Measurements from ENCODE around the gene AKT3. TPM values are rescaled to one million over a fixed set of nuclear protein-coding genes. Genes with fewer than 3 reads are reported as not detected.

AKT3 gene
- total and polyA plus RNA-seq, 4 donors: 7.1 to 53.1 (median 23.8) TPM

DNA sequence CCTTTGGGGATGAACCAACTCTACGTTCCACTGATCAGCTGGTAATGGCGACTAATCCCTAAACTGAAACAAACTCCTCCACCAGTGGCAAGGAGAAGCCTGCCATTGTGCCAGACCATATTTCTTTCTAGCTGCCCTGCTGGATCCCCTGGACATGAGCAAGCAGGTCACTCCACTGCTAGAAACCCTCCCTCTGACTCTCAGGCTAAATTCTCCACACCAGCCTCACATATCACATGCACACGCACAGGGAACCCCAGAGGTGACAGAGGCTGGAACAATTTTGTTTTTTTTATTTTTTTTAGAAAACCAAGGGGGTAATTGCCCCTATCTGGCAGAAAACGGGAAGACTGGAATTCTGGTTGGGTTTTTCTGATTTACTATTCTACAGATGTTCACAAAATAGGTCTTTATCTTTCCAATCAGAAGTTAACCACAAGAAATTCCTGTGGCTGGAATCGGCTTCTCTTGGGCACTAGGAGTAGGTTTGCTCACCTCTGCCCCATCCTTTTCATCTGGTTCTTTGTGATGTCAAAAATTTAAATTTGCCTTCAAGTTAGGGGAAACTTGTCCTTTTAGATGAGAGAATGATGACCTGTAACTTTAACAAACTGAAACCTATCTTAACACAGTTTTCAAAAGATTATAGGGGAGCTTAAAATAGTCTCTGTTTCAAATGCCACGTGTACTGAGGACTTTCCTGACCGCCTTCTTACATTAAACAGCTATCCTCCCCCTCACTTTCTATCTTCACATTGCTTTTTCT, 336.1 kb downstream of the AKT3 start:
- Histone ChIP-seq H3K27me3 (ENCODE audit: control insufficient read depth in 3 of 3, insufficient read depth in 3 of 3, low read length in 2 of 3) (no peaks in the 10 kb centered on the region), H3K36me3 (ENCODE audit: control insufficient read depth in 4 of 4, insufficient read depth in 4 of 4, low read length in 4 of 4) (peaks cover 0 to 12% (median 5%) of the 10 kb centered on the region in 4 donors), H3K9ac (ENCODE audit: insufficient read depth in 1 of 2, low read length in 2 of 2) (no peak overlapping the region), H3K4me3 (no peak overlapping the region), H3K4me1 (ENCODE audit: control insufficient read depth in 5 of 5, insufficient read depth in 5 of 5, low read length in 5 of 5) (no peaks in the 10 kb centered on the region), H3K9me3 (ENCODE audit: control insufficient read depth in 4 of 4, insufficient read depth in 3 of 4, low read length in 3 of 4) (no peaks in the 10 kb centered on the region), H3K27ac (ENCODE audit: low read depth in 1 of 2, low read length in 1 of 2) (no peak overlapping the region)
- DNase-seq (no peak), ATAC-seq (ENCODE audit: insufficient read depth, low FRiP score) (no peak)
- 84 to 87% methylated on average over 7 of the region's 7 CpGs for WGBS, 2 donors
- TF ChIP-seq, protein P1, sequence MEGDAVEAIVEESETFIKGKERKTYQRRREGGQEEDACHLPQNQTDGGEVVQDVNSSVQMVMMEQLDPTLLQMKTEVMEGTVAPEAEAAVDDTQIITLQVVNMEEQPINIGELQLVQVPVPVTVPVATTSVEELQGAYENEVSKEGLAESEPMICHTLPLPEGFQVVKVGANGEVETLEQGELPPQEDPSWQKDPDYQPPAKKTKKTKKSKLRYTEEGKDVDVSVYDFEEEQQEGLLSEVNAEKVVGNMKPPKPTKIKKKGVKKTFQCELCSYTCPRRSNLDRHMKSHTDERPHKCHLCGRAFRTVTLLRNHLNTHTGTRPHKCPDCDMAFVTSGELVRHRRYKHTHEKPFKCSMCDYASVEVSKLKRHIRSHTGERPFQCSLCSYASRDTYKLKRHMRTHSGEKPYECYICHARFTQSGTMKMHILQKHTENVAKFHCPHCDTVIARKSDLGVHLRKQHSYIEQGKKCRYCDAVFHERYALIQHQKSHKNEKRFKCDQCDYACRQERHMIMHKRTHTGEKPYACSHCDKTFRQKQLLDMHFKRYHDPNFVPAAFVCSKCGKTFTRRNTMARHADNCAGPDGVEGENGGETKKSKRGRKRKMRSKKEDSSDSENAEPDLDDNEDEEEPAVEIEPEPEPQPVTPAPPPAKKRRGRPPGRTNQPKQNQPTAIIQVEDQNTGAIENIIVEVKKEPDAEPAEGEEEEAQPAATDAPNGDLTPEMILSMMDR (IDR thresholded peaks at IDR 0.05; ENCODE audit: control extremely low read depth, extremely low read depth): no peak

DNA sequence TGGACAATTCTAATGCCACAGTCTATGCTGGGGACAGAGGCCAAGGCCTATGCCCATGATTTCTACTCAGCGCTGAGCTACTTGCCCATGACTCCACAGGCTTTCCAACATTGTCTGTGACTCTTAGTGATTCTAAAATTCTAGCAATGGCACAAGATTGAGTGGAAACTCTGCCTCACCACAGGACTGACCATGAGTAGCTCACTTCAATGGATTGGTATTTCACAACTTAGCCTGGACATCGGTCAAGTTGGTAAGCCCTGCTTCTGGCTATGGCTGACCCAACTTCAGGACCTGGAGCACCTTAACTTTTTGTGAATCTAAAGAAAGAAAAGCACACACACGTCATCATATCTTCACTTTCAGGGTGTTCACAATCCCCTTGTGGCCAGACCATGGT, 339.1 kb downstream of the AKT3 start:
- TF ChIP-seq, protein P1 (IDR thresholded peaks at IDR 0.05; ENCODE audit: control extremely low read depth, extremely low read depth): no peak
- Histone ChIP-seq H3K9ac (ENCODE audit: insufficient read depth in 1 of 2, low read length in 2 of 2) (no peak overlapping the region), H3K4me3 (no peak overlapping the region), H3K9me3 (ENCODE audit: control insufficient read depth in 4 of 4, insufficient read depth in 3 of 4, low read length in 3 of 4) (no peaks in the 10 kb centered on the region), H3K27me3 (ENCODE audit: control insufficient read depth in 3 of 3, insufficient read depth in 3 of 3, low read length in 2 of 3) (no peaks in the 10 kb centered on the region), H3K27ac (ENCODE audit: low read depth in 1 of 2, low read length in 1 of 2) (no peak overlapping the region), H3K4me1 (ENCODE audit: control insufficient read depth in 5 of 5, insufficient read depth in 5 of 5, low read length in 5 of 5) (no peaks in the 10 kb centered on the region), H3K36me3 (ENCODE audit: control insufficient read depth in 4 of 4, insufficient read depth in 4 of 4, low read length in 4 of 4) (peaks cover 0 to 8% (median 7%) of the 10 kb centered on the region in 4 donors)
- 94% methylated on average over 3 of the region's 3 CpGs for WGBS, 2 donors
- ATAC-seq (ENCODE audit: insufficient read depth, low FRiP score): no peak
- DNase-seq: no peak

GRCh38 chr1:243508943-243509342, 341.1 kb downstream of the AKT3 start:
- Histone ChIP-seq H3K4me1 (ENCODE audit: control insufficient read depth in 5 of 5, insufficient read depth in 5 of 5, low read length in 5 of 5) (no peaks in the 10 kb centered on the region), H3K9me3 (ENCODE audit: control insufficient read depth in 4 of 4, insufficient read depth in 3 of 4, low read length in 3 of 4) (no peaks in the 10 kb centered on the region), H3K27ac (ENCODE audit: low read depth in 1 of 2, low read length in 1 of 2) (no peak overlapping the region), H3K36me3 (ENCODE audit: control insufficient read depth in 4 of 4, insufficient read depth in 4 of 4, low read length in 4 of 4) (peaks cover 2 to 11% (median 9%) of the 10 kb centered on the region in 4 donors), H3K9ac (ENCODE audit: insufficient read depth in 1 of 2, low read length in 2 of 2) (no peak overlapping the region), H3K4me3 (no peak overlapping the region), H3K27me3 (ENCODE audit: control insufficient read depth in 3 of 3, insufficient read depth in 3 of 3, low read length in 2 of 3) (no peaks in the 10 kb centered on the region)
- DNase-seq (no peak), ATAC-seq (ENCODE audit: insufficient read depth, low FRiP score) (no peak)
- TF ChIP-seq, protein P1 (IDR thresholded peaks at IDR 0.05; ENCODE audit: control extremely low read depth, extremely low read depth): no peak
- 96% methylated on average over 1 of the region's 1 CpG for WGBS, 2 donors
